Erythroblast (primary cell): ENCODE measurements around the gene PDXP.

Experiments
- GATA1 ChIP-seq: IDR thresholded peaks from 2 replicates; pipeline ENCODE4 v1.6.1; 2011; ENCODE audit warnings: low read depth, mild to moderate bottlenecking, control low read depth, low read length, moderate library complexity
- POLR2A ChIP-seq: IDR thresholded peaks from 2 replicates; pipeline ENCODE4 v1.6.1; 2011; ENCODE audit warnings: mild to moderate bottlenecking, low read length

- no peak for TF ChIP-seq POLR2A
- TF ChIP-seq GATA1 = no peak
Measured at GRCh38 chr22:37659066-37659896, 758 bp downstream of the PDXP start.
